SIG-M5 treated with dmso at 0.1 percent for 504 hours (cell line): ENCODE results near the gene NOL4L.
A peak's percentile ranks its signal among the peaks of the same experiment; 100 is the strongest.

Source experiments
- DNase-seq: peaks from one replicate; lab custom pipeline; 2025; ENCODE audit not compliant: unreplicated experiment; lab: John Stamatoyannopoulos, UW

Gene NOL4L

GRCh38 chr20:32585011-32585585, at the start of gene NOL4L:
Gene NOL4L, minus strand, starts transcription at chr20:32585333. Its CDS starts 443 bp downstream, at chr20:32584890.
- DNase-seq = peak; percentile 31

- no peak for DNase-seq
Measured at GRCh38 chr20:32634041-32634805, 49.1 kb upstream of the NOL4L start.

GRCh38 chr20:32632461-32633354, 47.6 kb upstream of the NOL4L start:
- DNase-seq = no peak

GRCh38 chr20:32631933-32632460, 46.9 kb upstream of the NOL4L start:
- DNase-seq = no peak

- no peak for DNase-seq
Measured at GRCh38 chr20:32629813-32630212, 44.7 kb upstream of the NOL4L start.

- DNase-seq = no peak
Measured at GRCh38 chr20:32628960-32629530, 43.9 kb upstream of the NOL4L start.

GRCh38 chr20:32626859-32627636, 41.9 kb upstream of the NOL4L start:
- DNase-seq = no peak

- no peak for DNase-seq
Measured at GRCh38 chr20:32626407-32626806, 41.3 kb upstream of the NOL4L start.

GRCh38 chr20:32625996-32626395, 40.9 kb upstream of the NOL4L start:
- DNase-seq = no peak

- no peak for DNase-seq
Measured at GRCh38 chr20:32624687-32625345, 39.7 kb upstream of the NOL4L start.

- no peak for DNase-seq
Measured at GRCh38 chr20:32623667-32624157, 38.6 kb upstream of the NOL4L start.

GRCh38 chr20:32622585-32623468, 37.7 kb upstream of the NOL4L start:
- no peak for DNase-seq

- DNase-seq = no peak
Measured at GRCh38 chr20:32621891-32622584, 36.9 kb upstream of the NOL4L start.

- no peak for DNase-seq
Measured at GRCh38 chr20:32621071-32621890, 36.1 kb upstream of the NOL4L start.

GRCh38 chr20:32619586-32619985, 34.5 kb upstream of the NOL4L start:
- no peak for DNase-seq

- DNase-seq = no peak
Measured at GRCh38 chr20:32614772-32615171, 29.6 kb upstream of the NOL4L start.

GRCh38 chr20:32614303-32614702, 29.2 kb upstream of the NOL4L start:
- no peak for DNase-seq
